Activated CD4-positive, alpha-beta memory T cell treated with anti-CD3 and anti-CD28 coated beads, Interleukin-2, amount 10 ng/mL, durations not matched to agents 7 days and 5 days (primary cell): Measurements from ENCODE around the gene PIGT. TPM values are rescaled to one million over a fixed set of nuclear protein-coding genes. Genes with fewer than 3 reads are reported as not detected.

Source experiments
- CTCF ChIA-PET: fragments of 350-600 bp; sonication (Branson Sonifier 250); formaldehyde crosslinking; loops from one replicate; lab custom pipeline; 2021; ENCODE audit warnings: antibody characterized with exemption, inconsistent platforms; lab: Charles Lee
- POLR2A ChIA-PET: fragments of 350-600 bp; sonication (Branson Sonifier 250); formaldehyde crosslinking; loops from one replicate; lab custom pipeline; 2021; ENCODE audit warnings: antibody characterized with exemption; lab: Charles Lee
- DNase-seq: peaks from one replicate; pipeline ENCODE4 v3.0.0-alpha.2; 2020
- H3K27ac Mint-ChIP-seq: one replicate; pipeline ENCODE4 v1.8.0; 2021; ENCODE audit warnings: mild to moderate bottlenecking, mixed read lengths
- H3K27me3 Mint-ChIP-seq: one replicate; pipeline ENCODE4 v1.8.0; 2021; ENCODE audit warnings: mixed read lengths
- H3K36me3 Mint-ChIP-seq: one replicate; pipeline ENCODE4 v1.8.0; 2021; ENCODE audit warnings: low read depth, mixed read lengths
- H3K4me1 Mint-ChIP-seq: one replicate; pipeline ENCODE4 v1.8.0; 2021; ENCODE audit warnings: mixed read lengths
- H3K4me3 Mint-ChIP-seq: one replicate; pipeline ENCODE4 v1.8.0; 2021; ENCODE audit warnings: mild to moderate bottlenecking, mixed read lengths
- H3K9me3 Mint-ChIP-seq: one replicate; pipeline ENCODE4 v1.8.0; 2021; ENCODE audit warnings: mixed read lengths
- total RNA-seq, 2 experiments: library from RNA; stranded (reverse); gene quantifications; one replicate each; pipeline ENCODE4 v1.2.3, GENCODE V29; 2021

The PIGT gene
- total RNA-seq, 2 experiments from 2014 or later: 52.4 to 53.0 TPM

GRCh38 chr20:45452772-45453691, 37.1 kb downstream of the PIGT start:
- Mint-ChIP-seq H3K27ac (no peak overlapping the region), H3K9me3 (no peaks in the 10 kb centered on the region), H3K27me3 (no peaks in the 10 kb centered on the region), H3K36me3 (no peaks in the 10 kb centered on the region), H3K4me1 (no peaks in the 10 kb centered on the region), H3K4me3 (no peak overlapping the region)
- CTCF ChIA-PET: interaction anchor here (0.7 to 10.6 kb wide), 15 partner anchors 10 to 318 kb away, joined by 3 to 114 read pairs (median 7); partner anchors contain the start of gene SYS1
- no peak for DNase-seq
- POLR2A ChIA-PET: interaction anchor here (1.0 to 1.1 kb wide), 2 partner anchors 90 to 132 kb away, joined by 3 read pairs; partner anchors contain the start of gene SYS1

GRCh38 chr20:45456632-45457031, 40.7 kb downstream of the PIGT start:
- DNase-seq: peak; percentile 48
- Mint-ChIP-seq H3K36me3 (no peaks in the 10 kb centered on the region), H3K4me3 (no peak overlapping the region), H3K27me3 (peaks cover 10% of the 10 kb centered on the region), H3K4me1 (no peaks in the 10 kb centered on the region), H3K9me3 (no peaks in the 10 kb centered on the region), H3K27ac (no peak overlapping the region)
- ChIA-PET CTCF (interaction anchor here (1.4 to 10.6 kb wide), 2 partner anchors 136 to 315 kb away, joined by 13 to 114 read pairs; no protein-coding TSS in a partner anchor), POLR2A (no interaction called here)

GRCh38 chr20:45459606-45460005, 43.7 kb downstream of the PIGT start:
- Mint-ChIP-seq H3K27ac (no peak overlapping the region), H3K9me3 (no peaks in the 10 kb centered on the region), H3K4me1 (no peaks in the 10 kb centered on the region), H3K4me3 (no peak overlapping the region), H3K36me3 (no peaks in the 10 kb centered on the region), H3K27me3 (peaks cover 17% of the 10 kb centered on the region)
- no peak for DNase-seq
- ChIA-PET POLR2A (no interaction called here), CTCF (interaction anchor here (1.0 to 2.3 kb wide), 5 partner anchors 9 to 311 kb away, joined by 3 to 14 read pairs (median 6); partner anchors contain the start of gene SYS1)

GRCh38 chr20:45461225-45461624, 45.3 kb downstream of the PIGT start:
- CTCF ChIA-PET: interaction anchor here (0.9 to 2.2 kb wide), 4 partner anchors 11 to 310 kb away, joined by 3 to 7 read pairs (median 4); no protein-coding TSS in a partner anchor
- DNase-seq: no peak
- Mint-ChIP-seq H3K4me1 (no peaks in the 10 kb centered on the region), H3K27ac (no peak overlapping the region), H3K4me3 (no peak overlapping the region), H3K27me3 (peaks cover 22% of the 10 kb centered on the region), H3K9me3 (no peaks in the 10 kb centered on the region), H3K36me3 (no peaks in the 10 kb centered on the region)
- POLR2A ChIA-PET: no interaction called here

- no peak for DNase-seq
- POLR2A ChIA-PET: no interaction called here
- Mint-ChIP-seq H3K9me3 (no peaks in the 10 kb centered on the region), H3K36me3 (no peaks in the 10 kb centered on the region), H3K4me1 (no peaks in the 10 kb centered on the region), H3K27me3 (peaks cover 31% of the 10 kb centered on the region), H3K4me3 (no peak overlapping the region), H3K27ac (no peak overlapping the region)
- CTCF ChIA-PET: interaction anchor here (1.6 to 2.1 kb wide), 2 partner anchors 10 to 308 kb away, joined by 4 to 5 read pairs; no protein-coding TSS in a partner anchor
Observed at GRCh38 chr20:45462711-45463509, 47.0 kb downstream of the PIGT start.

- CTCF ChIA-PET: interaction anchor here (1.2 kb wide), 1 partner anchor 8 kb away, joined by 4 read pairs; no protein-coding TSS in a partner anchor
- POLR2A ChIA-PET: no interaction called here
- no peaks in the 10 kb centered on the region for H3K36me3 Mint-ChIP-seq
- H3K27ac Mint-ChIP-seq: no peak overlapping the region
- no peaks in the 10 kb centered on the region for H3K9me3 Mint-ChIP-seq
- no peaks in the 10 kb centered on the region for H3K4me1 Mint-ChIP-seq
- no peak overlapping the region for H3K4me3 Mint-ChIP-seq
- peaks cover 34% of the 10 kb centered on the region for H3K27me3 Mint-ChIP-seq
- no peak for DNase-seq
Observed at GRCh38 chr20:45463709-45464108, 47.8 kb downstream of the PIGT start.

GRCh38 chr20:45465491-45466266, 49.7 kb downstream of the PIGT start:
- no peak overlapping the region for H3K4me3 Mint-ChIP-seq
- CTCF ChIA-PET: interaction anchor here (0.8 to 1.9 kb wide), 8 partner anchors 13 to 305 kb away, joined by 3 to 6 read pairs (median 3); no protein-coding TSS in a partner anchor
- DNase-seq: no peak
- no peaks in the 10 kb centered on the region for H3K9me3 Mint-ChIP-seq
- H3K36me3 Mint-ChIP-seq: no peaks in the 10 kb centered on the region
- POLR2A ChIA-PET: no interaction called here
- peaks cover 5% of the 10 kb centered on the region for H3K4me1 Mint-ChIP-seq
- no peak overlapping the region for H3K27ac Mint-ChIP-seq
- H3K27me3 Mint-ChIP-seq: peaks cover 45% of the 10 kb centered on the region

- ChIA-PET CTCF (interaction anchor here (1.4 to 2.3 kb wide), 2 partner anchors 14 to 31 kb away, joined by 5 to 7 read pairs; no protein-coding TSS in a partner anchor), POLR2A (no interaction called here)
- no peak for DNase-seq
- Mint-ChIP-seq H3K4me1 (peaks cover 5% of the 10 kb centered on the region), H3K4me3 (no peak overlapping the region), H3K27me3 (peaks cover 54% of the 10 kb centered on the region), H3K27ac (no peak overlapping the region), H3K9me3 (no peaks in the 10 kb centered on the region), H3K36me3 (no peaks in the 10 kb centered on the region)
Observed at GRCh38 chr20:45467172-45467571, 51.2 kb downstream of the PIGT start.

- H3K4me1 Mint-ChIP-seq: peaks cover 5% of the 10 kb centered on the region
- no peaks in the 10 kb centered on the region for H3K9me3 Mint-ChIP-seq
- DNase-seq: no peak
- peaks cover 52% of the 10 kb centered on the region for H3K27me3 Mint-ChIP-seq
- H3K36me3 Mint-ChIP-seq: no peaks in the 10 kb centered on the region
- ChIA-PET CTCF (interaction anchor here (0.7 to 2.3 kb wide), 3 partner anchors 10 to 31 kb away, joined by 3 to 7 read pairs (median 5); no protein-coding TSS in a partner anchor), POLR2A (no interaction called here)
- H3K27ac Mint-ChIP-seq: no peak overlapping the region
- no peak overlapping the region for H3K4me3 Mint-ChIP-seq
Observed at GRCh38 chr20:45467861-45468260, 51.9 kb downstream of the PIGT start.

- no peak within 1 kb of the TSS for H3K27ac Mint-ChIP-seq
- POLR2A ChIA-PET: no interaction called here
- no peaks in the 10 kb centered on the region for H3K36me3 Mint-ChIP-seq
- H3K4me1 Mint-ChIP-seq: peaks cover 5% of the 10 kb centered on the region
- H3K27me3 Mint-ChIP-seq: peaks cover 52% of the 10 kb centered on the region
- no peaks in the 10 kb centered on the region for H3K9me3 Mint-ChIP-seq
- CTCF ChIA-PET: interaction anchor here (1.4 to 2.3 kb wide), 2 partner anchors 17 to 96 kb away, joined by 3 to 7 read pairs; no protein-coding TSS in a partner anchor
- DNase-seq: no peak
- peak within 1 kb of the TSS; percentile 21 for H3K4me3 Mint-ChIP-seq
Observed at GRCh38 chr20:45469336-45470261, 53.7 kb downstream of the PIGT start, which contains the start of gene WFDC2. Gene WFDC2, plus strand, starts transcription at chr20:45469753. Its CDS starts 29 bp downstream, at chr20:45469782.
